GM21381 (cell line): ENCODE measurements around the gene HORMAD2.
"Not testable (repeated sequence)": the region's sequence is repeated elsewhere in the genome, so short reads cannot be mapped to it uniquely, and the experiment has no call there.

Experiments
- ATAC-seq: cut with Tn5 transposase; IDR thresholded peaks from one replicate; pipeline ENCODE4 v1.9.1; 2021; ENCODE audit warnings: mild to moderate bottlenecking, moderate library complexity; ENCODE audit not compliant: unreplicated experiment

Gene HORMAD2

GRCh38 chr22:30206944-30207343 lies 126.7 kb downstream of the HORMAD2 start:
- no peak for ATAC-seq

GRCh38 chr22:30208631-30209603 lies 128.7 kb downstream of the HORMAD2 start:
- no peak for ATAC-seq

GRCh38 chr22:30209642-30210041 lies 129.4 kb downstream of the HORMAD2 start:
- ATAC-seq: no peak

GRCh38 chr22:30210235-30210909 lies 130.1 kb downstream of the HORMAD2 start:
- no peak for ATAC-seq

GRCh38 chr22:30211124-30211820 lies 131.0 kb downstream of the HORMAD2 start:
- no peak for ATAC-seq

GRCh38 chr22:30212363-30212995 lies 132.2 kb downstream of the HORMAD2 start:
- no peak for ATAC-seq

GRCh38 chr22:30212996-30213441 lies 132.8 kb downstream of the HORMAD2 start:
- ATAC-seq: no peak

GRCh38 chr22:30214703-30215407 lies 134.6 kb downstream of the HORMAD2 start:
- no peak for ATAC-seq

- ATAC-seq: not testable (repeated sequence)
Observed at GRCh38 chr22:30216272-30216671, 136.0 kb downstream of the HORMAD2 start.

GRCh38 chr22:30216710-30217109 lies 136.4 kb downstream of the HORMAD2 start:
- ATAC-seq: no peak

- ATAC-seq: no peak
Observed at GRCh38 chr22:30217698-30218560, 137.7 kb downstream of the HORMAD2 start.

GRCh38 chr22:30219049-30219654 lies 138.9 kb downstream of the HORMAD2 start:
- ATAC-seq: no peak

GRCh38 chr22:30219668-30220278 lies 139.5 kb downstream of the HORMAD2 start:
- no peak for ATAC-seq

- ATAC-seq: no peak
Observed at GRCh38 chr22:30220338-30221012, 140.2 kb downstream of the HORMAD2 start.

- ATAC-seq: no peak
Observed at GRCh38 chr22:30221121-30221992, 141.1 kb downstream of the HORMAD2 start.

- ATAC-seq: no peak
Observed at GRCh38 chr22:30222321-30222720, 142.1 kb downstream of the HORMAD2 start.

GRCh38 chr22:30223303-30223702 lies 143.0 kb downstream of the HORMAD2 start:
- ATAC-seq: no peak
